Astrocyte (in vitro differentiated cells and primary cell): ENCODE results near the gene ZNF266. TPM values are rescaled to one million over a fixed set of nuclear protein-coding genes. Genes with fewer than 3 reads are reported as not detected.
A peak's percentile ranks its signal among the peaks of the same experiment; 100 is the strongest.

Experiments
- DNase-seq: peaks from one replicate; pipeline ENCODE4 v3.0.0-alpha.2; 2010; ENCODE audit warnings: low read depth
- FAIRE-seq: peaks from 2 replicates; lab custom pipeline; 2011; peaks lifted over from hg19 to GRCh38; lab: Jason Lieb, UNC
- H2AFZ ChIP-seq: 2 replicates; pipeline ENCODE4 v1.6.0; 2012; ENCODE audit warnings: low read depth, low read length, inconsistent platforms
- H3K27ac ChIP-seq: 2 replicates; pipeline ENCODE4 v1.5.1; 2011; ENCODE audit warnings: low read depth, low read length, inconsistent platforms
- H3K27me3 ChIP-seq: 2 replicates; pipeline ENCODE4 v1.6.0; 2011; ENCODE audit warnings: low read length, inconsistent platforms; ENCODE audit not compliant: insufficient read depth
- H3K36me3 ChIP-seq: 2 replicates; pipeline ENCODE4 v1.5.1; 2011; ENCODE audit warnings: low read length, inconsistent platforms; ENCODE audit not compliant: insufficient read depth
- H3K4me1 ChIP-seq: 2 replicates; pipeline ENCODE4 v1.5.1; 2011; ENCODE audit warnings: low read length, inconsistent platforms; ENCODE audit not compliant: insufficient read depth
- H3K4me2 ChIP-seq: 2 replicates; pipeline ENCODE4 v1.6.0; 2012; ENCODE audit warnings: low read length, inconsistent platforms
- H3K4me3 ChIP-seq: 2 replicates; pipeline ENCODE4 v1.5.1; 2011; ENCODE audit warnings: low read depth, mild to moderate bottlenecking, low read length, inconsistent platforms; ENCODE audit not compliant: insufficient read depth
- H3K79me2 ChIP-seq: 2 replicates; pipeline ENCODE4 v1.6.0; 2012; ENCODE audit warnings: mild to moderate bottlenecking, low read length, inconsistent platforms; ENCODE audit not compliant: insufficient read depth
- H3K9ac ChIP-seq: 2 replicates; pipeline ENCODE4 v1.6.0; 2012; ENCODE audit warnings: mild to moderate bottlenecking, low read length, inconsistent platforms
- H3K9me3 ChIP-seq: 2 replicates; pipeline ENCODE4 v1.5.1; 2012; ENCODE audit warnings: low read depth, mild to moderate bottlenecking, low read length, inconsistent platforms; ENCODE audit not compliant: insufficient read depth
- H4K20me1 ChIP-seq: 2 replicates; pipeline ENCODE4 v1.6.0; 2012; ENCODE audit warnings: low read length, inconsistent platforms; ENCODE audit not compliant: insufficient read depth
- H3K27ac Mint-ChIP-seq: one replicate; pipeline ENCODE4 v1.8.0; 2021; ENCODE audit warnings: mild to moderate bottlenecking, mixed read lengths; ENCODE audit not compliant: unreplicated experiment
- H3K27me3 Mint-ChIP-seq: one replicate; pipeline ENCODE4 v1.8.0; 2021; ENCODE audit warnings: low read depth, mixed read lengths; ENCODE audit not compliant: unreplicated experiment
- H3K36me3 Mint-ChIP-seq: one replicate; pipeline ENCODE4 v1.8.0; 2021; ENCODE audit warnings: low read depth, mixed read lengths; ENCODE audit not compliant: unreplicated experiment
- H3K4me1 Mint-ChIP-seq: one replicate; pipeline ENCODE4 v1.8.0; 2021; ENCODE audit warnings: low read depth, mixed read lengths; ENCODE audit not compliant: unreplicated experiment
- H3K4me3 Mint-ChIP-seq: one replicate; pipeline ENCODE4 v1.8.0; 2021; ENCODE audit warnings: mild to moderate bottlenecking, moderate library complexity, mixed read lengths; ENCODE audit not compliant: unreplicated experiment
- H3K9me3 Mint-ChIP-seq: one replicate; pipeline ENCODE4 v1.8.0; 2021; ENCODE audit warnings: mild to moderate bottlenecking, mixed read lengths; ENCODE audit not compliant: unreplicated experiment
- EZH2 ChIP-seq: IDR thresholded peaks from 2 replicates; pipeline ENCODE4 v1.6.1; 2012; ENCODE audit warnings: mild to moderate bottlenecking, low read length, inconsistent platforms; ENCODE audit not compliant: insufficient read depth
- total RNA-seq: library from RNA; stranded (reverse); gene quantifications from 2 replicates; pipeline ENCODE4 v1.2.1, GENCODE V29; 2021
- TF ChIP-seq, protein P1 (sequence below): IDR thresholded peaks from 2 replicates; pipeline ENCODE4 v1.5.1; 2011; ENCODE audit warnings: low read depth, mild to moderate bottlenecking, inconsistent platforms, low read length, moderate library complexity; ENCODE audit not compliant: insufficient read depth

The ZNF266 gene
- total RNA-seq, 1 donor from 2014 or later = 15.5 TPM

DNA sequence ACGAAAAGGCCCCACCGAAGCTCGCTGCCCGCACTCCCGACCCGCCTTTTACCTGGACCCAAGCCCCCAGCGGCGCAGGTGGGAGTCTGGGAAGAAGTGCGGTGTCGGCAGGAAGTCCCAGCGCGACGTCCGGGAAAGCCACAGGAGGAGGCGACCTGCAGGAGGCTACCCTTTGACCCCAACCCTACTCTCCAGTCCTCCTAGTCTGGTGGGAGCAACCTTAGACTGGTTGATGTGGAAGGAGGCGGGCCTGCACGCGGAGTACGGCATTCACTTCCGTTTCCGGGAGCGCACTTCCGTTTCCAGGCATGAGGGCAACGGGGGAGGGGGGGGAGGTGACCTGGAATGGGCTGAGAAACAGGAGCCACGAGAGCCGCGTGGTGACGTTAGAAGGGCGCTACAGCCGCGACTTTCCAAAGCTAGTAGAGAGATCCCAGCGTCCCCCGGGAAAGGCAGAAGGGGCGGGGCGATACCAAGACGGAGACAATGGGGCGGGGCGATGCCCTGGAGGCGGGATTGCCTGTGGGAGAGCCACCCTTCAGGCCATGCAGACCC is 28.5 kb downstream of the ZNF266 start:
- Histone ChIP-seq H3K36me3 (no peaks in the 10 kb centered on the region), H3K4me3 (peak overlapping the region; percentile 77), H3K4me2 (peak overlapping the region; percentile 88), H3K9me3 (peaks cover 26% of the 10 kb centered on the region), H3K4me1 (peaks cover 3% of the 10 kb centered on the region), H3K27me3 (no peaks in the 10 kb centered on the region), H3K27ac (no peak overlapping the region), H3K79me2 (no peaks in the 10 kb centered on the region), H4K20me1 (no peaks in the 10 kb centered on the region), H2AFZ (peak overlapping the region; percentile 99), H3K9ac (peak overlapping the region; percentile 54)
- FAIRE-seq (no peak), DNase-seq (peak; percentile 78)
- Mint-ChIP-seq H3K27me3 (no peaks in the 10 kb centered on the region), H3K4me3 (no peak overlapping the region), H3K9me3 (peaks cover 34% of the 10 kb centered on the region), H3K4me1 (no peaks in the 10 kb centered on the region), H3K36me3 (peaks cover 14% of the 10 kb centered on the region), H3K27ac (no peak overlapping the region)
- no peak for TF ChIP-seq EZH2
- TF ChIP-seq, protein P1, sequence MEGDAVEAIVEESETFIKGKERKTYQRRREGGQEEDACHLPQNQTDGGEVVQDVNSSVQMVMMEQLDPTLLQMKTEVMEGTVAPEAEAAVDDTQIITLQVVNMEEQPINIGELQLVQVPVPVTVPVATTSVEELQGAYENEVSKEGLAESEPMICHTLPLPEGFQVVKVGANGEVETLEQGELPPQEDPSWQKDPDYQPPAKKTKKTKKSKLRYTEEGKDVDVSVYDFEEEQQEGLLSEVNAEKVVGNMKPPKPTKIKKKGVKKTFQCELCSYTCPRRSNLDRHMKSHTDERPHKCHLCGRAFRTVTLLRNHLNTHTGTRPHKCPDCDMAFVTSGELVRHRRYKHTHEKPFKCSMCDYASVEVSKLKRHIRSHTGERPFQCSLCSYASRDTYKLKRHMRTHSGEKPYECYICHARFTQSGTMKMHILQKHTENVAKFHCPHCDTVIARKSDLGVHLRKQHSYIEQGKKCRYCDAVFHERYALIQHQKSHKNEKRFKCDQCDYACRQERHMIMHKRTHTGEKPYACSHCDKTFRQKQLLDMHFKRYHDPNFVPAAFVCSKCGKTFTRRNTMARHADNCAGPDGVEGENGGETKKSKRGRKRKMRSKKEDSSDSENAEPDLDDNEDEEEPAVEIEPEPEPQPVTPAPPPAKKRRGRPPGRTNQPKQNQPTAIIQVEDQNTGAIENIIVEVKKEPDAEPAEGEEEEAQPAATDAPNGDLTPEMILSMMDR = no peak

DNA sequence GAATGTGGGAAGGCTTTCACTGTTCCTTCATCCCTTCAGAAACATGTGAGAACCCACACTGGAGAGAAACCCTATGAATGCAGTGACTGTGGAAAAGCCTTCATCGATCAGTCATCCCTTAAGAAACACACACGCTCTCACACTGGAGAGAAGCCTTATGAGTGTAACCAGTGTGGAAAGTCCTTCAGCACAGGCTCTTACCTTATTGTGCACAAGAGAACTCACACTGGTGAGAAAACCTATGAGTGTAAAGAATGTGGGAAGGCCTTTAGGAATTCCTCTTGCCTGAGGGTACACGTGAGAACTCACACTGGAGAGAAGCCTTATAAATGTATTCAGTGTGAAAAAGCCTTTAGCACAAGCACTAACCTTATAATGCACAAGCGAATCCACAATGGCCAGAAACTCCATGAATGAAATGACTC is 54.0 kb downstream of the ZNF266 start:
- Histone ChIP-seq H3K27ac (no peak overlapping the region), H3K9ac (no peak overlapping the region), H3K4me2 (no peak overlapping the region), H3K79me2 (no peaks in the 10 kb centered on the region), H3K9me3 (peaks cover 89% of the 10 kb centered on the region), H3K4me3 (no peak overlapping the region), H2AFZ (no peak overlapping the region), H3K4me1 (no peaks in the 10 kb centered on the region), H3K27me3 (no peaks in the 10 kb centered on the region), H4K20me1 (no peaks in the 10 kb centered on the region), H3K36me3 (peaks cover 37% of the 10 kb centered on the region)
- H3K4me3 Mint-ChIP-seq = no peak overlapping the region
- H3K9me3 Mint-ChIP-seq = peaks cover 60% of the 10 kb centered on the region
- H3K4me1 Mint-ChIP-seq = no peaks in the 10 kb centered on the region
- DNase-seq (peak; percentile 3), FAIRE-seq (no peak)
- H3K27me3 Mint-ChIP-seq = no peaks in the 10 kb centered on the region
- H3K27ac Mint-ChIP-seq = no peak overlapping the region
- TF ChIP-seq, protein P1 = no peak
- TF ChIP-seq EZH2 = no peak
- H3K36me3 Mint-ChIP-seq = peaks cover 40% of the 10 kb centered on the region
